Measurements from ENCODE around the gene RPP30.

DNA sequence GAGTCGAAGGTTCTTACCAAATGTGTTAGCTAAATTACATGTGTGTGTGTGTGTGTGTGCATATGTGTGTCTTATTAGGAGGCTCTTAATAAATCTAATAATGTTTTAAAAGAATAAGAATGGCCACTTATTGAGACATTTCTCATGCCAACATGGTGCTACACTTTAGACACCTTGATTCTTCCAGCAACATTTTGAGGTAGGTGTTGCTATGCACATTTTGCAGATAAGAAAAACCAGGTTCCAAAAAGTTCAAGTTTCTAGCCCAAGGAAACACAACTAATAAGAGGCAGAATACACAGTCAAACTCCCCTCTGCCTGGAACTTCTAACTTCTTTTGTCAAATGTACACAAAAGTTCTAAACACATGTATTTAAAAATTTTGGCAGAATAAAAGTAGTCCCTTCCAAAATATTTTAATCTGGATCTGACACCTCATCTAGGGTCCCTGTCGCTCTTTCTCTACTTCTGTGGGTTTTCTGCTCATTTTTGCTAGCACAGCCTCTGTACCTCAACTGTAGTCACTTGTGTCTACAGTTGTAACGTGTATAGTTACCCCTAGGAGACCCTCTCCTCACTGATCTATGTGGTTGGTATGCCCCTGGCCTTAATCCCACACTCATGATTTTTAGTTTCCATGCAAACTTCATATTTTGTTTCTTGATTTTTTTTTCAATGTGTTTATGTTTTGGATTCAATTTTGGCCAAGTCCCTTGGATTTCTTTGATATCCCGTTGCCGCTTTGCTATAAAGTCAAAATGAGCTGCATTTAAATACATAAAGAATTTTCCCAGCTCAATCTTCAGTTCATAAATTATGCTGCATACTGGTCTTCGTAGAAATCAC lies 44.8 kb downstream of the RPP30 start:
- TF ChIP-seq, protein P1, sequence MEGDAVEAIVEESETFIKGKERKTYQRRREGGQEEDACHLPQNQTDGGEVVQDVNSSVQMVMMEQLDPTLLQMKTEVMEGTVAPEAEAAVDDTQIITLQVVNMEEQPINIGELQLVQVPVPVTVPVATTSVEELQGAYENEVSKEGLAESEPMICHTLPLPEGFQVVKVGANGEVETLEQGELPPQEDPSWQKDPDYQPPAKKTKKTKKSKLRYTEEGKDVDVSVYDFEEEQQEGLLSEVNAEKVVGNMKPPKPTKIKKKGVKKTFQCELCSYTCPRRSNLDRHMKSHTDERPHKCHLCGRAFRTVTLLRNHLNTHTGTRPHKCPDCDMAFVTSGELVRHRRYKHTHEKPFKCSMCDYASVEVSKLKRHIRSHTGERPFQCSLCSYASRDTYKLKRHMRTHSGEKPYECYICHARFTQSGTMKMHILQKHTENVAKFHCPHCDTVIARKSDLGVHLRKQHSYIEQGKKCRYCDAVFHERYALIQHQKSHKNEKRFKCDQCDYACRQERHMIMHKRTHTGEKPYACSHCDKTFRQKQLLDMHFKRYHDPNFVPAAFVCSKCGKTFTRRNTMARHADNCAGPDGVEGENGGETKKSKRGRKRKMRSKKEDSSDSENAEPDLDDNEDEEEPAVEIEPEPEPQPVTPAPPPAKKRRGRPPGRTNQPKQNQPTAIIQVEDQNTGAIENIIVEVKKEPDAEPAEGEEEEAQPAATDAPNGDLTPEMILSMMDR (IDR thresholded peaks at IDR 0.05; ENCODE audit: borderline replicate concordance, extremely low read depth, low read length, poor library complexity, severe bottlenecking): no peak
- no peak for TF ChIP-seq EZH2 (IDR thresholded peaks at IDR 0.05; ENCODE audit: borderline replicate concordance, low read depth, low read length, severe bottlenecking)
